ENCODE results near the gene GRIK4. TPM values are rescaled to one million over a fixed set of nuclear protein-coding genes. Genes with fewer than 3 reads are reported as not detected.

GRIK4 gene
- total and polyA plus RNA-seq, 2 donors (not counting 1 experiment from before 2014, with no cell fraction given) = 0.12 to 0.27 TPM

DNA sequence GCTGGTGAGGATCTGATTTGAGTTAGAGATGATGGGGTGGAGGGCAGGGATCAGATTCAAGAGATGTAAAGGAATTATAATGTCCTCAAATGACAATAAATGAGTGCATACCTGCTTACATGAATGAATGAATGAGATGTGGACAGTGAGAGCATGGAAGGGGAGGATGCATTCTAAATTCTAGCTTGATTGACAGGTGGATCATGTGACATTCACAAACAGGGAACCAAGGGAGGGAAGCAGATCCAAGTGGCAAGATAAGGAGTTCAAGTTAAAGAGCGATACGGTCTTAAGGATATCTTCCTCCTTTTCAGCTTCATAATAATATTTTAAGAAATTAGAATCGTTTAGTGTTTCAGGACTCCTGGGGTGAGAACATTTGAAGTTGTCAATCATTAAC, 341.9 kb downstream of the GRIK4 start:
- intact Hi-C loops (cut with micrococcal nuclease) = no loop called here
- Histone ChIP-seq H3K4me2 (replicated peaks; ENCODE audit: low read depth, low read length, poor library complexity, severe bottlenecking) (no peak overlapping the region), H3K4me3 (ENCODE audit: control extremely low read depth in 1 of 5, extremely low read depth in 1 of 5, insufficient read depth in 1 of 5, low read depth in 2 of 5, low read length in 4 of 5) (no peak overlapping the region), H3K27ac (ENCODE audit: low read length in 2 of 2) (no peak overlapping the region), H3K9me3 (ENCODE audit: control extremely low read depth in 1 of 3, control insufficient read depth in 2 of 3, insufficient read depth in 1 of 3, low read length in 2 of 3) (no peaks in the 10 kb centered on the region), H3K36me3 (replicated peaks in 1 of 2; ENCODE audit: control extremely low read depth in 1 of 2, control insufficient read depth in 1 of 2, extremely low read depth in 1 of 2, insufficient read depth in 2 of 2, low read length in 1 of 2) (no peaks in the 10 kb centered on the region), H3K27me3 (replicated peaks in 1 of 4; ENCODE audit: control extremely low read depth in 1 of 4, control insufficient read depth in 3 of 4, insufficient read depth in 4 of 4, low read length in 3 of 4) (peaks cover 0 to 9% (median 2%) of the 10 kb centered on the region in 4 experiments), H4K20me1 (ENCODE audit: control insufficient read depth, insufficient read depth, low read length, poor library complexity, severe bottlenecking) (no peaks in the 10 kb centered on the region), H3K79me2 (ENCODE audit: control insufficient read depth, insufficient read depth, low read length) (no peaks in the 10 kb centered on the region), H3K4me1 (ENCODE audit: control insufficient read depth in 2 of 2, insufficient read depth in 2 of 2, low read length in 2 of 2) (no peaks in the 10 kb centered on the region), H3K9ac (ENCODE audit: low read length) (no peak overlapping the region), H2AFZ (ENCODE audit: insufficient read depth, low read depth, low read length, poor library complexity, severe bottlenecking) (no peak overlapping the region)
- H3K4me3 Mint-ChIP-seq = no peak overlapping the region
- no CpG with 5 or more reads among the region's 3 CpGs for WGBS (ENCODE audit: insufficient coverage)
- H3K27ac Mint-ChIP-seq = no peak overlapping the region
- DNase-seq (no peak), ATAC-seq (ENCODE audit: low read depth) (no peak)
- H3K9me3 Mint-ChIP-seq (ENCODE audit: insufficient read depth) = no peaks in the 10 kb centered on the region
- H3K4me1 Mint-ChIP-seq = no peaks in the 10 kb centered on the region
- POLR2A ChIA-PET = no interaction called here
- TF ChIP-seq CTCF (IDR thresholded peaks at IDR 0.05) (no peak), EZH2 (IDR thresholded peaks at IDR 0.05; ENCODE audit: borderline replicate concordance, insufficient read depth, low read depth, low read length, poor library complexity, severe bottlenecking) (no peak)
- peaks cover 7% of the 10 kb centered on the region for H3K27me3 Mint-ChIP-seq
- CTCF ChIA-PET = no interaction called here

DNA sequence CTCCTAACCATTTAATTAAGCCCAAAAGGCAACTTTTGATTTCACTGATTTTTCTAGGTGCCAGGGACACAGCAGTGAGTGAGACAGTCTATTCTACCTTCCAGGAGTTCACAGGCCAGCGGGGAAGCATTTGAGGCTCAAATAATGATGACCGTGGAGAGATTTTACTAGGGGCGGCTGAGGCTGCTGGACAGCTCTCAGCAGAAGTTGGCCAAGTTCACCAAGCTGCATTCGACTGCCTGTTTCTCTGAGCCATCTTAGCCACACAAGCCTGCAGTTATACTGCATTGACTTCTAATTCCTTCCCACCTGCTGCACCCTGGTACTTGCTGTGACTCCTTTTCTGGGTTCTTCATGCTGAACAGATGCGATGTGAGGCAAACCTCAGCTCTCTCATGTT, 343.4 kb downstream of the GRIK4 start:
- intact Hi-C loops (cut with micrococcal nuclease) = no loop called here
- H3K4me2 ChIP-seq (replicated peaks; ENCODE audit: low read depth, low read length, poor library complexity, severe bottlenecking) = no peak overlapping the region
- H3K9ac ChIP-seq (ENCODE audit: low read length) = no peak overlapping the region
- Mint-ChIP-seq H3K27ac (no peak overlapping the region), H3K27me3 (peaks cover 6% of the 10 kb centered on the region), H3K4me3 (no peak overlapping the region), H3K9me3 (ENCODE audit: insufficient read depth) (no peaks in the 10 kb centered on the region), H3K4me1 (no peaks in the 10 kb centered on the region)
- H3K27ac ChIP-seq (ENCODE audit: low read length in 2 of 2) = no peak overlapping the region
- no peaks in the 10 kb centered on the region for H3K79me2 ChIP-seq (ENCODE audit: control insufficient read depth, insufficient read depth, low read length)
- WGBS (ENCODE audit: insufficient coverage) = 80% methylated on average over 4 of the region's 5 CpGs
- H3K36me3 ChIP-seq (replicated peaks in 1 of 2; ENCODE audit: control extremely low read depth in 1 of 2, control insufficient read depth in 1 of 2, extremely low read depth in 1 of 2, insufficient read depth in 2 of 2, low read length in 1 of 2) = no peaks in the 10 kb centered on the region
- peaks cover 0 to 9% (median 2%) of the 10 kb centered on the region in 4 experiments for H3K27me3 ChIP-seq (replicated peaks in 1 of 4; ENCODE audit: control extremely low read depth in 1 of 4, control insufficient read depth in 3 of 4, insufficient read depth in 4 of 4, low read length in 3 of 4)
- CTCF ChIA-PET = no interaction called here
- TF ChIP-seq CTCF (IDR thresholded peaks at IDR 0.05) (no peak), EZH2 (IDR thresholded peaks at IDR 0.05; ENCODE audit: borderline replicate concordance, insufficient read depth, low read depth, low read length, poor library complexity, severe bottlenecking) (no peak)
- no peak overlapping the region for H3K4me3 ChIP-seq (ENCODE audit: control extremely low read depth in 1 of 5, extremely low read depth in 1 of 5, insufficient read depth in 1 of 5, low read depth in 2 of 5, low read length in 4 of 5)
- no peaks in the 10 kb centered on the region for H4K20me1 ChIP-seq (ENCODE audit: control insufficient read depth, insufficient read depth, low read length, poor library complexity, severe bottlenecking)
- no peaks in the 10 kb centered on the region for H3K9me3 ChIP-seq (ENCODE audit: control extremely low read depth in 1 of 3, control insufficient read depth in 2 of 3, insufficient read depth in 1 of 3, low read length in 2 of 3)
- POLR2A ChIA-PET = no interaction called here
- DNase-seq = no peak
- no peaks in the 10 kb centered on the region for H3K4me1 ChIP-seq (ENCODE audit: control insufficient read depth in 2 of 2, insufficient read depth in 2 of 2, low read length in 2 of 2)
- H2AFZ ChIP-seq (ENCODE audit: insufficient read depth, low read depth, low read length, poor library complexity, severe bottlenecking) = no peak overlapping the region
- ATAC-seq (ENCODE audit: low read depth) = no peak
